Activated naive CD8-positive, alpha-beta T cell treated with anti-CD3 and anti-CD28 coated beads, Interleukin-2, amount 50 U/mL, for 24 hours (primary cell): ENCODE data around the gene OXCT2.
A peak's percentile ranks its signal among the peaks of the same experiment; 100 is the strongest.
"Not testable (repeated sequence)": the region's sequence is repeated elsewhere in the genome, so short reads cannot be mapped to it uniquely, and the experiment has no call there.

ENCODE experiments used
- ATAC-seq: fragments of 150-1000 bp; cut with Tn5 transposase; one replicate; pipeline ENCODE4 v1.10.0; 2021
- DNase-seq: peaks from one replicate; pipeline ENCODE4 v3.0.0; 2021
- H3K27ac Mint-ChIP-seq: one replicate; pipeline ENCODE4 v1.8.0; 2021; ENCODE audit warnings: mild to moderate bottlenecking, mixed read lengths
- H3K27me3 Mint-ChIP-seq: one replicate; pipeline ENCODE4 v1.8.0; 2021; ENCODE audit warnings: mixed read lengths
- H3K36me3 Mint-ChIP-seq: one replicate; pipeline ENCODE4 v1.8.0; 2021; ENCODE audit warnings: low read depth, mixed read lengths
- H3K4me1 Mint-ChIP-seq: one replicate; pipeline ENCODE4 v1.8.0; 2021; ENCODE audit warnings: mixed read lengths
- H3K4me3 Mint-ChIP-seq: one replicate; pipeline ENCODE4 v1.8.0; 2021; ENCODE audit warnings: mild to moderate bottlenecking, moderate library complexity, mixed read lengths
- H3K9me3 Mint-ChIP-seq: one replicate; pipeline ENCODE4 v1.8.0; 2021; ENCODE audit warnings: mixed read lengths

Gene OXCT2

GRCh38 chr1:39771022-39771532 is at the start of gene OXCT2:
Gene OXCT2 (minus strand): TSS chr1:39771348. CDS start chr1:39771255, 93 bp downstream.
- Mint-ChIP-seq H3K4me3 (peak within 1 kb of the TSS; percentile 61), H3K27ac (peak within 1 kb of the TSS; percentile 53)
- not testable (repeated sequence) for H3K36me3 Mint-ChIP-seq, H3K4me1 Mint-ChIP-seq, H3K27me3 Mint-ChIP-seq, H3K9me3 Mint-ChIP-seq, DNase-seq
- peak; percentile 60 for ATAC-seq

- DNase-seq (no peak), ATAC-seq (no peak)
- no peak overlapping the region for H3K27ac Mint-ChIP-seq
- H3K4me1 Mint-ChIP-seq = peaks cover 16% of the 10 kb centered on the region
- no peaks in the 10 kb centered on the region for H3K36me3 Mint-ChIP-seq
- H3K9me3 Mint-ChIP-seq = no peaks in the 10 kb centered on the region
- H3K4me3 Mint-ChIP-seq = no peak overlapping the region
- peaks cover 12% of the 10 kb centered on the region for H3K27me3 Mint-ChIP-seq
These were observed 48.1 kb upstream of the OXCT2 start for GRCh38 chr1:39819091-39819812.

- H3K27me3 Mint-ChIP-seq = peaks cover 11% of the 10 kb centered on the region
- no peaks in the 10 kb centered on the region for H3K9me3 Mint-ChIP-seq
- no peak overlapping the region for H3K4me3 Mint-ChIP-seq
- no peak for DNase-seq
- no peak overlapping the region for H3K27ac Mint-ChIP-seq
- peaks cover 16% of the 10 kb centered on the region for H3K4me1 Mint-ChIP-seq
- no peak for ATAC-seq
- no peaks in the 10 kb centered on the region for H3K36me3 Mint-ChIP-seq
These were observed 47.3 kb upstream of the OXCT2 start for GRCh38 chr1:39818482-39818881.

GRCh38 chr1:39817091-39817932 is 46.2 kb upstream of the OXCT2 start:
- peak overlapping the region; percentile 68 for H3K27ac Mint-ChIP-seq
- ATAC-seq = peak; percentile 70
- H3K4me3 Mint-ChIP-seq, H3K27me3 Mint-ChIP-seq, H3K36me3 Mint-ChIP-seq, H3K9me3 Mint-ChIP-seq: not testable (repeated sequence)
- DNase-seq = peak; percentile 52
- peaks cover 16% of the 10 kb centered on the region for H3K4me1 Mint-ChIP-seq

- DNase-seq (peak; percentile 57), ATAC-seq (peak; percentile 77)
- no peak overlapping the region for H3K4me3 Mint-ChIP-seq
- H3K36me3 Mint-ChIP-seq = no peaks in the 10 kb centered on the region
- no peaks in the 10 kb centered on the region for H3K9me3 Mint-ChIP-seq
- H3K27me3 Mint-ChIP-seq = peaks cover 6% of the 10 kb centered on the region
- no peak overlapping the region for H3K27ac Mint-ChIP-seq
- H3K4me1 Mint-ChIP-seq = peaks cover 16% of the 10 kb centered on the region
These were observed 45.4 kb upstream of the OXCT2 start for GRCh38 chr1:39816415-39817090.

GRCh38 chr1:39812913-39813312 is 41.8 kb upstream of the OXCT2 start:
- no peaks in the 10 kb centered on the region for H3K9me3 Mint-ChIP-seq

GRCh38 chr1:39808784-39809517 is 37.8 kb upstream of the OXCT2 start:
- no peaks in the 10 kb centered on the region for H3K4me1 Mint-ChIP-seq
- DNase-seq = no peak
- H3K9me3 Mint-ChIP-seq = peaks cover 3% of the 10 kb centered on the region
- no peak for ATAC-seq
- no peak overlapping the region for H3K27ac Mint-ChIP-seq
- no peak overlapping the region for H3K4me3 Mint-ChIP-seq
- no peaks in the 10 kb centered on the region for H3K27me3 Mint-ChIP-seq
- peaks cover 4% of the 10 kb centered on the region for H3K36me3 Mint-ChIP-seq

More at GRCh38 chr1:39812913-39813312, 41.8 kb upstream of the OXCT2 start:
- DNase-seq = no peak
- H3K4me3 Mint-ChIP-seq = no peak overlapping the region
- no peak for ATAC-seq
- no peak overlapping the region for H3K27ac Mint-ChIP-seq
- peaks cover 16% of the 10 kb centered on the region for H3K4me1 Mint-ChIP-seq
- peaks cover 6% of the 10 kb centered on the region for H3K27me3 Mint-ChIP-seq
- H3K36me3 Mint-ChIP-seq = no peaks in the 10 kb centered on the region

- Mint-ChIP-seq H3K9me3 (peaks cover 3% of the 10 kb centered on the region), H3K27me3 (no peaks in the 10 kb centered on the region), H3K4me3 (no peak overlapping the region), H3K27ac (no peak overlapping the region), H3K36me3 (peaks cover 4% of the 10 kb centered on the region), H3K4me1 (no peaks in the 10 kb centered on the region)
- DNase-seq (no peak), ATAC-seq (no peak)
These were observed 34.2 kb upstream of the OXCT2 start for GRCh38 chr1:39805385-39805784.

GRCh38 chr1:39802496-39803260 is 31.5 kb upstream of the OXCT2 start:
- H3K27me3 Mint-ChIP-seq = no peaks in the 10 kb centered on the region
- H3K9me3 Mint-ChIP-seq = peaks cover 3% of the 10 kb centered on the region
- no peak overlapping the region for H3K4me3 Mint-ChIP-seq
- peaks cover 9% of the 10 kb centered on the region for H3K4me1 Mint-ChIP-seq
- ATAC-seq = no peak
- no peak for DNase-seq
- H3K27ac Mint-ChIP-seq = no peak overlapping the region
- H3K36me3 Mint-ChIP-seq = peaks cover 4% of the 10 kb centered on the region

- Mint-ChIP-seq H3K4me3 (no peak overlapping the region), H3K27me3 (no peaks in the 10 kb centered on the region), H3K9me3 (peaks cover under 1% of the 10 kb centered on the region), H3K27ac (no peak overlapping the region), H3K36me3 (peaks cover 4% of the 10 kb centered on the region), H3K4me1 (peaks cover 9% of the 10 kb centered on the region)
- no peak for DNase-seq
- ATAC-seq = no peak
These were observed 29.3 kb upstream of the OXCT2 start for GRCh38 chr1:39800471-39800835.

GRCh38 chr1:39799770-39800470 is 28.8 kb upstream of the OXCT2 start:
- peak overlapping the region; percentile 81 for H3K27ac Mint-ChIP-seq
- peak overlapping the region; percentile 50 for H3K4me3 Mint-ChIP-seq
- H3K4me1 Mint-ChIP-seq = peaks cover 9% of the 10 kb centered on the region
- peak; percentile 67 for ATAC-seq
- H3K36me3 Mint-ChIP-seq = peaks cover 2% of the 10 kb centered on the region
- no peaks in the 10 kb centered on the region for H3K27me3 Mint-ChIP-seq
- peak; percentile 83 for DNase-seq
- no peaks in the 10 kb centered on the region for H3K9me3 Mint-ChIP-seq

- Mint-ChIP-seq H3K4me3 (peak overlapping the region; percentile 50), H3K27ac (peak overlapping the region; percentile 81)
- ATAC-seq (peak; percentile 97), DNase-seq (peak; percentile 82)
- H3K4me1 Mint-ChIP-seq, H3K36me3 Mint-ChIP-seq, H3K9me3 Mint-ChIP-seq, H3K27me3 Mint-ChIP-seq: not testable (repeated sequence)
These were observed 28.0 kb upstream of the OXCT2 start for GRCh38 chr1:39798859-39799769.
